Loucy (cell line): ENCODE data around the gene PFKFB3.

Experiments
- CTCF ChIP-seq: fragments of 200-600 bp; sonication (generic); conservative IDR thresholded peaks from 2 replicates; pipeline ENCODE4 v1.5.1; 2014; ENCODE audit warnings: mild to moderate bottlenecking, antibody characterized with exemption, low read length
- EZH2phosphoT487 ChIP-seq: fragments of 200-600 bp; IDR thresholded peaks from 2 replicates; pipeline ENCODE4 v1.6.1; 2018; ENCODE audit warnings: antibody characterized with exemption, mild to moderate bottlenecking, moderate library complexity, borderline replicate concordance

GRCh38 chr10:6228010-6228511 is 25.3 kb downstream of the PFKFB3 start:
- TF ChIP-seq CTCF (no peak), EZH2phosphoT487 (no peak)
